Neural crest cell (in vitro differentiated cells): ENCODE results near the gene ASH1L. TPM values are rescaled to one million over a fixed set of nuclear protein-coding genes. Genes with fewer than 3 reads are reported as not detected.

Experiments used
- DNase-seq: peaks from one replicate; pipeline ENCODE4 v3.0.0; 2021; ENCODE audit warnings: low read depth, mixed read lengths, low spot score
- H3K27ac Mint-ChIP-seq: one replicate; pipeline ENCODE4 v1.8.0; 2021; ENCODE audit warnings: mild to moderate bottlenecking, mixed read lengths; ENCODE audit not compliant: unreplicated experiment
- H3K27me3 Mint-ChIP-seq: 2 replicates; pipeline ENCODE4 v1.8.0; 2021; ENCODE audit warnings: low read depth, mild to moderate bottlenecking, mixed read lengths
- H3K36me3 Mint-ChIP-seq: 2 replicates; pipeline ENCODE4 v1.8.0; 2021; ENCODE audit warnings: low read depth, mild to moderate bottlenecking, mixed read lengths
- H3K4me1 Mint-ChIP-seq: 2 replicates; pipeline ENCODE4 v1.8.0; 2021; ENCODE audit warnings: mixed read lengths
- H3K4me3 Mint-ChIP-seq: one replicate; pipeline ENCODE4 v1.8.0; 2021; ENCODE audit warnings: mild to moderate bottlenecking, mixed read lengths
- H3K9me3 Mint-ChIP-seq: 2 replicates; pipeline ENCODE4 v1.8.0; 2021; ENCODE audit warnings: mixed read lengths
- CTCF ChIP-seq: fragments of 200-600 bp; sonication (generic); conservative IDR thresholded peaks from 2 replicates; pipeline ENCODE4 v1.5.0; 2021; ENCODE audit warnings: antibody characterized with exemption, mild to moderate bottlenecking
- total RNA-seq: library from RNA; stranded (reverse); gene quantifications from 2 replicates; pipeline ENCODE4 v1.2.1, GENCODE V29; 2021

ASH1L gene
- total RNA-seq, 1 donor from 2014 or later, result 35.4 TPM

- peak overlapping the region; percentile 94 for H3K4me3 Mint-ChIP-seq
- peaks cover 5% of the 10 kb centered on the region for H3K36me3 Mint-ChIP-seq
- H3K9me3 Mint-ChIP-seq, result no peaks in the 10 kb centered on the region
- peak; percentile 85 for DNase-seq
- no peak overlapping the region for H3K27ac Mint-ChIP-seq
- peaks cover 48% of the 10 kb centered on the region for H3K4me1 Mint-ChIP-seq
- TF ChIP-seq CTCF, result no peak
- peaks cover 18% of the 10 kb centered on the region for H3K27me3 Mint-ChIP-seq
These were observed 238.4 kb downstream of the ASH1L start for GRCh38 chr1:155324037-155324716.

- DNase-seq, result peak; percentile 71
- Mint-ChIP-seq H3K27ac (no peak overlapping the region), H3K4me3 (peak overlapping the region; percentile 94), H3K27me3 (peaks cover 20% of the 10 kb centered on the region), H3K36me3 (peaks cover 9% of the 10 kb centered on the region), H3K4me1 (peaks cover 53% of the 10 kb centered on the region), H3K9me3 (no peaks in the 10 kb centered on the region)
- TF ChIP-seq CTCF, result no peak
These were observed 238.9 kb downstream of the ASH1L start for GRCh38 chr1:155323729-155324036.

GRCh38 chr1:155322953-155323728 is 239.5 kb downstream of the ASH1L start:
- no peaks in the 10 kb centered on the region for H3K9me3 Mint-ChIP-seq
- H3K27ac Mint-ChIP-seq, result no peak overlapping the region
- peak; percentile 98 for TF ChIP-seq CTCF
- peaks cover 25% of the 10 kb centered on the region for H3K27me3 Mint-ChIP-seq
- peaks cover 11% of the 10 kb centered on the region for H3K36me3 Mint-ChIP-seq
- peaks cover 59% of the 10 kb centered on the region for H3K4me1 Mint-ChIP-seq
- peak overlapping the region; percentile 96 for H3K4me3 Mint-ChIP-seq
- peak; percentile 97 for DNase-seq

GRCh38 chr1:155322571-155322952 is 240.0 kb downstream of the ASH1L start:
- Mint-ChIP-seq H3K4me3 (peak overlapping the region; percentile 88), H3K27me3 (peaks cover 26% of the 10 kb centered on the region), H3K27ac (peak overlapping the region; percentile 84), H3K4me1 (peaks cover 60% of the 10 kb centered on the region), H3K9me3 (no peaks in the 10 kb centered on the region), H3K36me3 (peaks cover 15% of the 10 kb centered on the region)
- peak; percentile 40 for DNase-seq
- TF ChIP-seq CTCF, result no peak

- peak overlapping the region; percentile 84 for H3K27ac Mint-ChIP-seq
- H3K4me3 Mint-ChIP-seq, result peak overlapping the region; percentile 88
- peaks cover 18% of the 10 kb centered on the region for H3K36me3 Mint-ChIP-seq
- H3K9me3 Mint-ChIP-seq, result no peaks in the 10 kb centered on the region
- no peak for TF ChIP-seq CTCF
- H3K4me1 Mint-ChIP-seq, result peaks cover 64% of the 10 kb centered on the region
- H3K27me3 Mint-ChIP-seq, result peaks cover 26% of the 10 kb centered on the region
- DNase-seq, result no peak
These were observed 240.7 kb downstream of the ASH1L start for GRCh38 chr1:155321639-155322503.
